22Rv1 (cell line): Measurements from ENCODE around the gene NFIA.

Experiments
- ZFX ChIP-seq: fragments of 450-650 bp; IDR thresholded peaks from 2 replicates; pipeline ENCODE4 v1.6.1; 2017; ENCODE audit warnings: antibody characterized with exemption, borderline replicate concordance
- TF ChIP-seq, protein P1 (sequence below): fragments of 450-650 bp; IDR thresholded peaks from 2 replicates; pipeline ENCODE4 v1.5.1; 2017; ENCODE audit warnings: mild to moderate bottlenecking

GRCh38 chr1:61329556-61329955 is 247.2 kb downstream of the NFIA start:
- TF ChIP-seq, protein P1, sequence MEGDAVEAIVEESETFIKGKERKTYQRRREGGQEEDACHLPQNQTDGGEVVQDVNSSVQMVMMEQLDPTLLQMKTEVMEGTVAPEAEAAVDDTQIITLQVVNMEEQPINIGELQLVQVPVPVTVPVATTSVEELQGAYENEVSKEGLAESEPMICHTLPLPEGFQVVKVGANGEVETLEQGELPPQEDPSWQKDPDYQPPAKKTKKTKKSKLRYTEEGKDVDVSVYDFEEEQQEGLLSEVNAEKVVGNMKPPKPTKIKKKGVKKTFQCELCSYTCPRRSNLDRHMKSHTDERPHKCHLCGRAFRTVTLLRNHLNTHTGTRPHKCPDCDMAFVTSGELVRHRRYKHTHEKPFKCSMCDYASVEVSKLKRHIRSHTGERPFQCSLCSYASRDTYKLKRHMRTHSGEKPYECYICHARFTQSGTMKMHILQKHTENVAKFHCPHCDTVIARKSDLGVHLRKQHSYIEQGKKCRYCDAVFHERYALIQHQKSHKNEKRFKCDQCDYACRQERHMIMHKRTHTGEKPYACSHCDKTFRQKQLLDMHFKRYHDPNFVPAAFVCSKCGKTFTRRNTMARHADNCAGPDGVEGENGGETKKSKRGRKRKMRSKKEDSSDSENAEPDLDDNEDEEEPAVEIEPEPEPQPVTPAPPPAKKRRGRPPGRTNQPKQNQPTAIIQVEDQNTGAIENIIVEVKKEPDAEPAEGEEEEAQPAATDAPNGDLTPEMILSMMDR, result no peak
- no peak for TF ChIP-seq ZFX
